ENCODE measurements around the gene DOCK6. TPM values are rescaled to one million over a fixed set of nuclear protein-coding genes. Genes with fewer than 3 reads are reported as not detected.
A peak's percentile ranks its signal among the peaks of the same experiment; 100 is the strongest.
"Not testable (repeated sequence)": the region's sequence is repeated elsewhere in the genome, so short reads cannot be mapped to it uniquely, and the experiment has no call there.

The DOCK6 gene
- total and polyA plus RNA-seq, 7 experiments from 2014 or later: 0.73 to 5.2 (median 1.5) TPM; not detected in 4

- Histone ChIP-seq H3K27ac (ENCODE audit: low read depth, low read length) (no peak overlapping the region), H3K4me3 (ENCODE audit: low read length) (no peak overlapping the region), H3K4me1 (ENCODE audit: control insufficient read depth in 2 of 2, insufficient read depth in 2 of 2, low read length in 2 of 2) (peaks cover 0 to 11% of the 10 kb centered on the region in 2 donors), H3K9me3 (ENCODE audit: control insufficient read depth in 2 of 3, low read length in 3 of 3) (no peaks in the 10 kb centered on the region), H3K27me3 (ENCODE audit: control insufficient read depth in 2 of 2, insufficient read depth in 2 of 2, low read length in 2 of 2) (peaks cover 0 to 3% of the 10 kb centered on the region in 2 donors), H3K36me3 (ENCODE audit: control insufficient read depth in 2 of 3, insufficient read depth in 3 of 3, low read length in 3 of 3) (no peaks in the 10 kb centered on the region)
- Mint-ChIP-seq H3K4me1 (peaks cover 0 to 12% (median 5%) of the 10 kb centered on the region in 7 donors), H3K27ac (no peak overlapping the region), H3K36me3 (no peaks in the 10 kb centered on the region), H3K9me3 (peaks cover 0 to 2% (median 0%) of the 10 kb centered on the region in 11 donors), H3K27me3 (peaks cover 5 to 11% (median 10%) of the 10 kb centered on the region in 5 donors), H3K4me3 (no peak overlapping the region)
- ChIA-PET POLR2A (no interaction called here), CTCF (no interaction called here)
- DNase-seq (no peak), ATAC-seq (no peak)
- intact Hi-C loops (cut with micrococcal nuclease): no loop called here
Observed at GRCh38 chr19:11191934-11192333, 70.4 kb downstream of the DOCK6 start.

GRCh38 chr19:11191273-11191755, 71.0 kb downstream of the DOCK6 start:
- peak; percentile 37 for ATAC-seq
- H3K4me1 Mint-ChIP-seq: peaks cover 0 to 9% (median 5%) of the 10 kb centered on the region in 7 donors
- H3K4me3 Mint-ChIP-seq: no peak overlapping the region
- no peaks in the 10 kb centered on the region for H3K36me3 Mint-ChIP-seq
- H3K4me3 ChIP-seq (ENCODE audit: low read length): no peak overlapping the region
- intact Hi-C loops (cut with micrococcal nuclease): no loop called here
- ChIA-PET POLR2A (no interaction called here), CTCF (no interaction called here)
- H3K27me3 Mint-ChIP-seq: peaks cover 5 to 8% (median 7%) of the 10 kb centered on the region in 5 donors
- H3K27me3 ChIP-seq (ENCODE audit: control insufficient read depth in 2 of 2, insufficient read depth in 2 of 2, low read length in 2 of 2): no peaks in the 10 kb centered on the region
- no peak for DNase-seq
- H3K36me3 ChIP-seq (ENCODE audit: control insufficient read depth in 2 of 3, insufficient read depth in 3 of 3, low read length in 3 of 3): no peaks in the 10 kb centered on the region
- no peak overlapping the region for H3K27ac Mint-ChIP-seq
- no peak overlapping the region for H3K27ac ChIP-seq (ENCODE audit: low read depth, low read length)
- H3K9me3 Mint-ChIP-seq: peaks cover 0 to 2% (median 0%) of the 10 kb centered on the region in 11 donors
- H3K9me3 ChIP-seq (ENCODE audit: control insufficient read depth in 2 of 3, low read length in 3 of 3): no peaks in the 10 kb centered on the region
- peaks cover 0 to 9% of the 10 kb centered on the region in 2 donors for H3K4me1 ChIP-seq (ENCODE audit: control insufficient read depth in 2 of 2, insufficient read depth in 2 of 2, low read length in 2 of 2)

- H3K4me1 Mint-ChIP-seq: peaks cover 0 to 4% (median 2%) of the 10 kb centered on the region in 7 donors
- peaks cover 2 to 3% (median 2%) of the 10 kb centered on the region in 5 donors for H3K27me3 Mint-ChIP-seq
- H3K4me3 Mint-ChIP-seq: no peak overlapping the region
- ChIA-PET POLR2A (no interaction called here), CTCF (interaction anchor here (0.8 kb wide), 1 partner anchor 16 kb away, joined by 3 read pairs; no protein-coding TSS in a partner anchor)
- no peak for DNase-seq
- no peaks in the 10 kb centered on the region for H3K36me3 Mint-ChIP-seq
- Histone ChIP-seq H3K9me3 (ENCODE audit: control insufficient read depth in 2 of 3, low read length in 3 of 3) (no peaks in the 10 kb centered on the region), H3K27me3 (ENCODE audit: control insufficient read depth in 2 of 2, insufficient read depth in 2 of 2, low read length in 2 of 2) (no peaks in the 10 kb centered on the region), H3K4me3 (ENCODE audit: low read length) (no peak overlapping the region), H3K36me3 (ENCODE audit: control insufficient read depth in 2 of 3, insufficient read depth in 3 of 3, low read length in 3 of 3) (no peaks in the 10 kb centered on the region), H3K27ac (ENCODE audit: low read depth, low read length) (no peak overlapping the region), H3K4me1 (ENCODE audit: control insufficient read depth in 2 of 2, insufficient read depth in 2 of 2, low read length in 2 of 2) (peaks cover 0 to 7% of the 10 kb centered on the region in 2 donors)
- H3K27ac Mint-ChIP-seq: no peak overlapping the region
- no peak for ATAC-seq
- intact Hi-C loops (cut with micrococcal nuclease): no loop called here
- peaks cover 0 to under 1% (median 0%) of the 10 kb centered on the region in 11 donors for H3K9me3 Mint-ChIP-seq
Observed at GRCh38 chr19:11190501-11190900, 71.8 kb downstream of the DOCK6 start.

DNA sequence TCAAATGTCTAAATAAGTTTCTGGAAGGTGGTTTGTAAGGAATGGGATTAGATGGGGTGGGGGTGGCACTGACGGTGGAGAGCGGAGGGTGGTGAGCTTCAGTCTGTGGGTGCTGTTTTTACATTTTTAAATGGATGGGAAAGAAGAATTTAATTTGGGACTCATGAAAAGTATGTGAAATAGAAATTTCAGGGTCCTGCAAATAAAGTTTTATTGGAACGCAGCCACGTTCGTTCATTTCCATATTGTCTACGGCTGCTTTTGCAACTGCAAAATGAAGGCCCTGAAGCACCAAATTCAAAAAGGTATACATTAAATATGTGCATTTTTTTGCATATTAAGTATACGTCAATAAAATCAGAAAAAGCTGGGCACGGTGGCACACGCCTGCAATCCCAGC, 74.9 kb downstream of the DOCK6 start:
- DNase-seq: no peak
- no peaks in the 10 kb centered on the region for H3K4me1 Mint-ChIP-seq
- H3K27me3 Mint-ChIP-seq: peaks cover 0 to 2% (median 0%) of the 10 kb centered on the region in 5 donors
- ChIA-PET CTCF (interaction anchor here (0.6 kb wide), 1 partner anchor 257 kb away, joined by 3 read pairs; no protein-coding TSS in a partner anchor), POLR2A (no interaction called here)
- Histone ChIP-seq H3K9me3 (ENCODE audit: control insufficient read depth in 2 of 3, low read length in 3 of 3) (no peaks in the 10 kb centered on the region), H3K4me3 (ENCODE audit: low read length) (no peak overlapping the region), H3K4me1 (ENCODE audit: control insufficient read depth in 2 of 2, insufficient read depth in 2 of 2, low read length in 2 of 2) (no peaks in the 10 kb centered on the region), H3K27ac (ENCODE audit: low read depth, low read length) (no peak overlapping the region), H3K36me3 (ENCODE audit: control insufficient read depth in 2 of 3, insufficient read depth in 3 of 3, low read length in 3 of 3) (no peaks in the 10 kb centered on the region), H3K27me3 (ENCODE audit: control insufficient read depth in 2 of 2, insufficient read depth in 2 of 2, low read length in 2 of 2) (no peaks in the 10 kb centered on the region)
- H3K9me3 Mint-ChIP-seq: peaks cover 0 to 3% (median 0%) of the 10 kb centered on the region in 11 donors
- no peak overlapping the region for H3K4me3 Mint-ChIP-seq
- no peak overlapping the region for H3K27ac Mint-ChIP-seq
- no peak for ATAC-seq
- no peaks in the 10 kb centered on the region for H3K36me3 Mint-ChIP-seq
- intact Hi-C loops (cut with micrococcal nuclease): no loop called here

GRCh38 chr19:11182994-11183393, 79.3 kb downstream of the DOCK6 start:
- Histone ChIP-seq H3K27ac (ENCODE audit: low read depth, low read length) (no peak overlapping the region), H3K4me1 (ENCODE audit: control insufficient read depth in 2 of 2, insufficient read depth in 2 of 2, low read length in 2 of 2) (no peaks in the 10 kb centered on the region), H3K9me3 (ENCODE audit: control insufficient read depth in 2 of 3, low read length in 3 of 3) (no peaks in the 10 kb centered on the region), H3K27me3 (ENCODE audit: control insufficient read depth in 2 of 2, insufficient read depth in 2 of 2, low read length in 2 of 2) (no peaks in the 10 kb centered on the region), H3K36me3 (ENCODE audit: control insufficient read depth in 2 of 3, insufficient read depth in 3 of 3, low read length in 3 of 3) (no peaks in the 10 kb centered on the region), H3K4me3 (ENCODE audit: low read length) (no peak overlapping the region)
- Mint-ChIP-seq H3K4me3 (no peak overlapping the region), H3K4me1 (peaks cover 0 to 7% (median 0%) of the 10 kb centered on the region in 7 donors), H3K9me3 (peaks cover 0 to 3% (median 0%) of the 10 kb centered on the region in 11 donors), H3K27ac (peak overlapping the region in 1 of 9 donors; percentile 3), H3K36me3 (no peaks in the 10 kb centered on the region), H3K27me3 (peaks cover 0 to 6% (median 0%) of the 10 kb centered on the region in 5 donors)
- CTCF ChIA-PET: no interaction called here
- POLR2A ChIA-PET: no interaction called here
- ATAC-seq (no peak), DNase-seq (no peak)
- intact Hi-C loops (cut with micrococcal nuclease): no loop called here

GRCh38 chr19:11181488-11181887, 80.8 kb downstream of the DOCK6 start:
- Mint-ChIP-seq H3K36me3 (no peaks in the 10 kb centered on the region), H3K27me3 (peaks cover 0 to 6% (median 0%) of the 10 kb centered on the region in 5 donors), H3K27ac (no peak overlapping the region), H3K4me1 (peaks cover 0 to 7% (median 0%) of the 10 kb centered on the region in 7 donors), H3K9me3 (peaks cover 0 to 3% (median 0%) of the 10 kb centered on the region in 11 donors), H3K4me3 (no peak overlapping the region)
- POLR2A ChIA-PET: no interaction called here
- CTCF ChIA-PET: no interaction called here
- DNase-seq: no peak
- Histone ChIP-seq H3K9me3 (ENCODE audit: control insufficient read depth in 2 of 3, low read length in 3 of 3) (no peaks in the 10 kb centered on the region), H3K27me3 (ENCODE audit: control insufficient read depth in 2 of 2, insufficient read depth in 2 of 2, low read length in 2 of 2) (no peaks in the 10 kb centered on the region), H3K27ac (ENCODE audit: low read depth, low read length) (no peak overlapping the region), H3K36me3 (ENCODE audit: control insufficient read depth in 2 of 3, insufficient read depth in 3 of 3, low read length in 3 of 3) (no peaks in the 10 kb centered on the region), H3K4me3 (ENCODE audit: low read length) (no peak overlapping the region), H3K4me1 (ENCODE audit: control insufficient read depth in 2 of 2, insufficient read depth in 2 of 2, low read length in 2 of 2) (no peaks in the 10 kb centered on the region)
- intact Hi-C loops (cut with micrococcal nuclease): no loop called here
- no peak for ATAC-seq

DNA sequence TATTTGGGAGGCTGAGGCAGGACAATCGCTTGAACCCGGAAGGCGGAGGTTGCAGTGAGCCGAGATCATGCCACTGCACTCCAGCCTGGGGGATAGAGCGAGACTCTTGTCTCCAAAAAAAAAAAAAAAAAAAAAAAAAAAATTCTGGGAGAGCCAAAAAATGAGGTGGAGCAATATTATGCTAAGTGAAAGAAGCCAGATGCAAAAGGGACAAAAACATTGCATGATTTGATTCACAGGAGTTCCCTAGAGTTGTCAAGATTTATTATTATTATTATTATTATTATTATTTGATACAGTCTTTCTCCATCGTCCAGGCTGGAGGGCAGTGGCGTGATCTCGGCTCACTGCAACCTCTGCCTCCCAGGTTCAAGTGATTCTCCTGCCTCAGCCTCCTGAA, 81.3 kb downstream of the DOCK6 start:
- H3K4me1 Mint-ChIP-seq; H3K9me3 Mint-ChIP-seq; H3K4me3 Mint-ChIP-seq; H3K27me3 ChIP-seq (ENCODE audit: control insufficient read depth in 2 of 2, insufficient read depth in 2 of 2, low read length in 2 of 2); intact Hi-C loops (cut with micrococcal nuclease); CTCF ChIA-PET; DNase-seq; H3K27ac Mint-ChIP-seq; H3K36me3 Mint-ChIP-seq; H3K36me3 ChIP-seq (ENCODE audit: control insufficient read depth in 2 of 3, insufficient read depth in 3 of 3, low read length in 3 of 3); H3K4me3 ChIP-seq (ENCODE audit: low read length); H3K9me3 ChIP-seq (ENCODE audit: control insufficient read depth in 2 of 3, low read length in 3 of 3); H3K27me3 Mint-ChIP-seq; POLR2A ChIA-PET; H3K27ac ChIP-seq (ENCODE audit: low read depth, low read length); ATAC-seq; H3K4me1 ChIP-seq (ENCODE audit: control insufficient read depth in 2 of 2, insufficient read depth in 2 of 2, low read length in 2 of 2): not testable (repeated sequence)

Measured in naive thymus-derived CD4-positive, alpha-beta T cell (primary cell).